ENCODE data around the gene PDCD1.

PDCD1 gene

DNA sequence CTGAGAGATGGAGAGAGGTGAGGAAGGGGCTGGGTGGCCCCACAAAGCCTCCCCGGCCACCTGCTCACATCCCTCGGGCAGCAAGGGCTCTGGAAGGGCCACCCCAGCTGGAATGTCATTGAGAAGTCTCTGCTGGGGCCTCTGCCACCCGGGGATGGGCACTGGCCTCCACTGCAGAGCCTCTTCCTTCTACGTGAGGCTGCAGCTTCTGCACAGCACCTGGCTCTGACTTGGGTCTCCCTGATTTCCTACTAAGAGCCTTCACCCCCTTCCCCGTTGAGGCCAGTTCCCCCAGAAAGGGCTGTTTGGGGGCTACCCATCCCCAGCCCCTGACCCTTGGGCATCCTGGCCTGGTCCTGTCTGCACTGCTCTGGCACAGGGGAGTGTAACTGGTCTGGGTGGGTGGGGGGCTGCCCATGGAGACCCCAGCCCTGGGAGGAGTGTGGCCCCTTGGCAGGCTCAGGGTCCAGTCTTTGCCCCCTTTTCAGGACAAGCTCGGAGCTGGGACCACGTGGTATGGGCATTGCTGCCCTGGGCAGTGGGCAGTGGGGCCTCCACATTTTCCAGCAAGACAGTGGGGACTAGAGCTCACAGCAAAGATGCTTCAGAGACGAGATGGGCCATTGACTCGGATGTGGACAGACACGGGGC lies 5.6 kb downstream of the PDCD1 start:
- no peak for DNase-seq (ENCODE audit: low read depth in 2 of 3, low spot score in 2 of 3)

DNA sequence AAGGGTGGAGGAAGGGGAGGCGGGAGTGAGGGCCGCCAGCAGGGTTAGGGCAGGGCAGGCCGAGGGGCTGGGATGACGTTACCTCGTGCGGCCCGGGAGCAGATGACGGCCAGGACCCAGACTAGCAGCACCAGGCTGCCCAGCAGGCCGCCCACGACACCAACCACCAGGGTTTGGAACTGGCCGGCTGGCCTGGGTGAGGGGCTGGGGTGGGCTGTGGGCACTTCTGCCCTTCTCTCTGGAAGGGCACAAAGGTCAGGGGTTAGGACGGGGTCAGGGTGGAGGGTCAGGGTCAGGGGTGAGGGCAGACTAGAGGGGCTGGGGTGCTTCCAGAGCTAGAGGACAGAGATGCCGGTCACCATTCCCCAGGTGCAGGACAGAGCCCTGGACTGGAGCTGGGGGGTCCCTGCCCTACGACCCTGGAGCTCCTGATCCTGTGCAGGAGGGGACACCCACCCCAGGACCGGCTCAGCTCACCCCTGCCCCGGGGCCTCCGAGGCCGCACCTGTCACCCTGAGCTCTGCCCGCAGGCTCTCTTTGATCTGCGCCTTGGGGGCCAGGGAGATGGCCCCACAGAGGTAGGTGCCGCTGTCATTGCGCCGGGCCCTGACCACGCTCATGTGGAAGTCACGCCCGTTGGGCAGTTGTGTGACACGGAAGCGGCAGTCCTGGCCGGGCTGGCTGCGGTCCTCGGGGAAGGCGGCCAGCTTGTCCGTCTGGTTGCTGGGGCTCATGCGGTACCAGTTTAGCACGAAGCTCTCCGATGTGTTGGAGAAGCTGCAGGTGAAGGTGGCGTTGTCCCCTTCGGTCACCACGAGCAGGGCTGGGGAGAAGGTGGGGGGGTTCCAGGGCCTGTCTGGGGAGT lies 6.3 kb downstream of the PDCD1 start:
- DNase-seq (ENCODE audit: low read depth in 2 of 3, low spot score in 2 of 3), result no peak

DNA sequence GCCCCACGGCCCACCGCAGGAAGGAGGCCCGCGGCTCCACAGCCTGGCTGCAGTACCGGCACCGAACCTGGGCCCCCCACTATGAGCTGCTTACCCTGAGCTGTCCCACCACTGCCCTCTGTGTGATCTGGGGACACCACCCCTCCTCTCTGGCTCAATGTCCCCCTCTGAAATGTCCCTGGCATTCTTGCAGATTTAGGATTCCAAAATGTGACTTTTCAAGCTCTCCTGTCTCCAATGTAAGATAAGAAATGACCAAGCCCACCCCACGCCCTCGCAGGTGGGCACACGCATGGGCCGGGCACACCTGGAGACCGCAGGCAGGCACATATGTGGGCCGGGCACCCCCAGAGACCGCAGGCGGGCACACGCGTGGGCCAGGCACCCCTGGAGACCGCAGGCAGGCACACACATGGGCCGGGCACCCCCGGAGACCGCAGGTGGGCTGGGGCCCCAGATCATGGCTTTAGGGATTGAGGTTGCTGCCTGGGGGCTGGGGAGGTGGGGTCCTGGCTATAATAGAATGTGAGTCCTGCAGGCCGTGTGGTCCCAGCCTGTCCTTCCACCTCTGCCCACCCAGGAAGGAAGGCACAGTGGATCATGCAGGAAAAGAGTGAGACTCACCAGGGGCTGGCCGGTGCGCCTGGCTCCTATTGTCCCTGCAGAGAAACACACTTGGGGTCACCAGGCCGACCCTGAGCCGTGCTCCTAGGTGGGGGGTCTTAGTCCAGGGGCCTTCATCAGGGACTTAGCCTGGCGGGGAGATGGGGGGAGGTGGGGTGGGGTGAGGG lies 7.2 kb downstream of the PDCD1 start:
- DNase-seq (ENCODE audit: low read depth in 2 of 3, low spot score in 2 of 3), result no peak

DNA sequence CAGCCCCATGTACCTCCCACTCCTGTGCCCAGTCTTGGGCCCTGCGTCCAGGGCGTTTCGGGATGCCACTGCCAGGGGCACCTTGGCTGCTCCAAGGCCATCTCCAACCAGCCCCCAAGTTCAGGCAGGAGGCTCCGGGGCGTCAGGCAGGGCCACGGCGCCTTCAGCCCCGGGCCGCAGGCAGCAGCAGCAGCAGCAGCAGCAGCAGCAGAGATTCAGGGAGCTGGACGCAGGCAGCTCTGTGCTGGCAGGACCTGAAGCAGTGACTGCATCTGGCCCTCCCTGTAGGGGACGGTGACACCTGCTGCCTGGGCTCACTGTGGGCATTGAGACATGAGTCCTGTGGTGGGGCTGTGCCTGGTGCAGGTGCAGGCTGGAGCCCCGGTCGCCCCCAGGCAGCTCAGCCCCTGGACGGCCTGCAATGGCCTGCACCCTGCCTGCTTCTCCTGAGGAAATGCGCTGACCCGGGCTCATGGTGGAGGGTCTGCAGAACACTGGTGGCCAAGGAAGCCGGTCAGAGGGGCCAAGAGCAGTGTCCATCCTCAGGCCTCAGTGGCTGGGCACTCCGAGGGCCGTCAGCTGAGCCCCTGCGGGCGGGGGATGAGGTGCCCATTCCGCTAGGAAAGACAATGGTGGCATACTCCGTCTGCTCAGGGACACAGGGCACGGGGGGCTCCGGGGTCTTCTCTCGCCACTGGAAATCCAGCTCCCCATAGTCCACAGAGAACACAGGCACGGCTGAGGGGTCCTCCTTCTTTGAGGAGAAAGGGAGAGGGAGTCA lies 8.0 kb downstream of the PDCD1 start:
- DNase-seq (ENCODE audit: low read depth in 2 of 3, low spot score in 2 of 3), result no peak

DNA sequence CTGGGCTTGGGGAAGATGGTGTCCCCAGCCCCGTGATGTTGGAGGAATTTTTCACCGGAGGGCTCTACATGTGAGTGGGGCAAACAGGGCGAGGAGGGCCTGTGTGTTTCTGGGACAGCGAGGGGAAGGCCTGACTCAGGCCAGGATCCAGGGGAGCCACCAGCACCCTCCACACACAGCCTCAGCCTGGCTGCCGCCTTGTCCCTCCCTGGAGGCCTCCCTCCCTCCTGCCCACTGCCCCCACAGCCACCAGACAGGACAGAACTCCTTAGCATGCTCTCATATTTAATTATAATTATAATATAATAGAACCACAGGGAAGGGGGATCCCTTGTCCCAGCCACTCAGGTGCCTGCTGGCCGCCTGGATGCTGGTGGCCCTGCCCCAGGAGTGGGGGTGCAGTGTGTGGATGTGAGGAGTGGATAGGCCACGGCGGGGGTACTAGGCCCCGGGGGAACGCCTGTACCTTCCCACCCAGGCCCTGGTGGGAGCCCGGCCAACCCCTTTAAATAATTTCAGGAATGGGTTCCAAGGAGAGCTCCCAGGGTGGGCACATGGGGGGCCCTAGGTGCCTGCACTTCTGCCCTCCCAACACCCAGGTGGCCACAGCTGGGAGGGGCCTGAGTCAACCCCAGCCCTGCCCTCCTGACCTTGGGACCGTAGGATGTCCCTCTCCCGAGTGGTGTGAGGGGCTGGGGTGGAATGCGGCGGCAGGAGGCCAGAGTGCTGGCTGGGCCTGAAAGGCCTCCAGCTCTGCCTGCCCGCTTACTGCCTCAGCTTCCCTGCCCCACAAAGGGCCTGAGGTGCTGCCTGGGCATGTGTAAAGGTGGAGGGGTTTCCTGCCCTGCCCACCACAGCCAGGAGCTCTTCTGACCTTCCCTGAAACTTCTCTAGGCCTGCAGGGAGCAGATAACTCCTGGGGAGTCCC lies 8.8 kb downstream of the PDCD1 start:
- no peak for DNase-seq (ENCODE audit: low read depth in 2 of 3, low spot score in 2 of 3)

DNA sequence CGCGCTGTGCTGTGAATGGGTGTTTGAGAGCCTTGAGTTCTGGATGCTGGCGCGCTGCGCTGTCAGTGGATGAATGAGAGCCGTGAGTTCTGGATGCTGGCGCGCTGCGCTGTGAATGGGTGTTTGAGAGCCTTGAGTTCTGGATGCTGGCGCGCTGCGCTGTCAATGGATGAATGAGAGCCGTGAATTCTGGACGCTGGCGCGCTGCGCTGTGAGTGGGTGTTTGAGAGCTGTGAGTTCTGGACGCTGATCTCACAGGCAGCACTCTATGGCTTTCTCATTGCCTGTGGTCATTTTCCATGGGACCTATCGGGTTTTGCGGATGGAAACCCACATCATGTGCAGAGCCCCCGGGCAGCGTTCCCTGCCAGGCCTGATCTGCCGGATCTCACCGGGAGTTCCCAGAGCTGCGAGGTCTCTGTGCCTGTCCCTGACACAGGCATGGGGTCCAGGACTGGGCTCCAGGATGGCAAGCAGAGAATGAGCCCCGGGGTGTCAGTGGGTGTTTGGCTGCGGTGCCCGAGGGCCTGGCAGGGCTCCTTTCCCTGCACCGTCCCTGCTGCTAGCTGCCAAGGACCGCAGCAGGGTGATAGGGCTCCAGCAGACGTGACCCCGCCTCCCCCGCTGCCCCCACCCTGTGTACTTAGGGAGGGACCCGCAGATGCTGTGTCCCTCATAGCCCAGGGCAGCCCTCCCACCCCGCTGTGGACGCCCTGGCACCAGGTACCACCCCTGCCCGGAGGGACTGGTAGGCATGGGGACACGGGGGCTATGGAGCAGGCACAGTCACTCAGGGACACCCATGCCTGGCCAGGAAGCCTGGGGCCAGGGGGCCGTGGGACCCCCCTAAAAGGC lies 9.7 kb downstream of the PDCD1 start:
- DNase-seq (ENCODE audit: low read depth in 2 of 3, low spot score in 2 of 3), result no peak

DNA sequence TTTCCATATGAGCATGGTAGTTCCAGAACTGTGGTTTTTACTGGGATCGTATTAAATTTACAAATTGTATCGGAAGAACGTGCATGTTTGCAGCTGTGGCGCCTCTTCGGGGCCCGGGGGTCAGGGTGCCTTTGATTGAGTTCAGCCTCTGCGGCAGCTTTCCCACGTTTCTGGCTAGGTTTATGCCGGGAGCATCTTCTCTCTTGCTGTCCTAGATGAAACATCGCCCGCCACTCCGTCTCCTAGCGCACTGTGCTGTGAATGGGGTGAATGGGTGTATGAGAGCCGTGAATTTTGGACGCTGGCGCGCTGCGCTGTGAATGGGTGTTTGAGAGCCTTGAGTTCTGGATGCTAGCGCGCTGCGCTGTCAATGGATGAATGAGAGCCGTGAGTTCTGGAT lies 12.3 kb downstream of the PDCD1 start:
- DNase-seq (ENCODE audit: low read depth in 2 of 3, low spot score in 2 of 3), result no peak

DNA sequence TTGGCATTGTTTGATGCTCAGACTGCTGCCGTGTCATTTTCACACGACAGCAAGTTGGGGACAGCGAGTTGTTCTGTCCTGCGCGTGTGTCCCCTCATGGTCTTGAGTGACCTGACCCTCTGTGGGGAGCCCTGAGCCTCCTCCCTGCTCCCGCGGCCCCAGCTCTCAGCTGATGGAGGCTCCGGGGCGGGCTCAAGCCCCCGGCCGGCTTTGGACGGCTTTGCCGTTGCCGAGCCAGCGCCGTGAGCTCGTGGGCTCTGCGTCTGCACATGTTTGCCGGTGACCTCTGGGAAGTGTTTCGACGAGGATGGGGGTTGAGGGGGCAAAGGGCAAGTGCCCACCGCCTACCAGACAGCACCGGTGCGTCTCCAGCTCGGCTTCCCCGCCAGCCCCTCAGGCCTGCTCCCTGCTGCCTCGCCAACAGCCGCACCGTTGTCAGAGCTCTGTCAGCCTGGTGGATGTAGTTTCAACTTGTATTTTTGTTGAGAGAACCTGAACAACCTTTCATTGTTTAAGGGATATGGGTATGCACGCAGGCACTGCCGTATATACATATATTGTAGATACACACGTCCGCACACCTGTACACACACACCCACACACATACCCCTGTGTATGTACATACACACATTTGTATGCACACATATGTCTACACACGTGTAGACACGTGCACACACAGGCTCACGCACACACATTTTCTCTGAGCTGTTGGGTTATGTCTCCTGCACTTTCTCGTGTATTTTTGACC lies 13.7 kb downstream of the PDCD1 start:
- DNase-seq (ENCODE audit: low read depth in 2 of 3, low spot score in 2 of 3), result no peak

DNA sequence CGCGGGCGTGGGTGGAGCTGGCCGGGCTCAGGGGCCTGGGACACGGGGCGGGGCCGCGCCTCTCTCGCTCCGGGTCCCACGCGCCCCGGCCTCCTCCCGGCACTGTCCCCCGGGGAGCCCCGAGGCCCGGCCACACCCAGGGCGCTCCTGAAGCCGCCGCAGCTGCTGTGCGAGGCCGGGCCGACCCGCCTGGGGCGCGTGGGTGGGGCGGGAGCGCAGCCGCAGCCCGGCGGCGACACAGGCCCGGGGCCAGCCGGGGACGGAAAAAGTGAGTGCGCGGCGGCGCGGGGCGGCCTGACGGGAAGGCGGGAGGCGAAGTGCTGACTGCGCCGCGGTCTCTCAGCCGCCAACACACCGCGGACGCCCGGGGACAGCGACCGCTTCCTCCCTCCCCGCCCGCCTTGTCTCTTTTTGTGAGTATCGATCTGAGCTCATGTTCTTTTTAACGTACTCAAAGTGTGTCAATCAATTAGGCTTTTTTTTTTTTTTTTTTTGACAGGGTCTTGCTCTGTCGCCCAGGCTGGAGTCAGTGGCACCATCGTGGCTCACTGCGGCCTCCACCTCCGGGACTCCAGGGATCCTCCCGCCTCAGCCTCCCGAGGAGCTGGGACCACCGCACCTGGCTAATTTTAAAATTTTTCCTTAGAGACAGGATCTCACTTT lies 14.5 kb downstream of the PDCD1 start:
- peak in 2 of 3 experiments; percentile 72 to 88 for DNase-seq (ENCODE audit: low read depth in 2 of 3, low spot score in 2 of 3)

DNA sequence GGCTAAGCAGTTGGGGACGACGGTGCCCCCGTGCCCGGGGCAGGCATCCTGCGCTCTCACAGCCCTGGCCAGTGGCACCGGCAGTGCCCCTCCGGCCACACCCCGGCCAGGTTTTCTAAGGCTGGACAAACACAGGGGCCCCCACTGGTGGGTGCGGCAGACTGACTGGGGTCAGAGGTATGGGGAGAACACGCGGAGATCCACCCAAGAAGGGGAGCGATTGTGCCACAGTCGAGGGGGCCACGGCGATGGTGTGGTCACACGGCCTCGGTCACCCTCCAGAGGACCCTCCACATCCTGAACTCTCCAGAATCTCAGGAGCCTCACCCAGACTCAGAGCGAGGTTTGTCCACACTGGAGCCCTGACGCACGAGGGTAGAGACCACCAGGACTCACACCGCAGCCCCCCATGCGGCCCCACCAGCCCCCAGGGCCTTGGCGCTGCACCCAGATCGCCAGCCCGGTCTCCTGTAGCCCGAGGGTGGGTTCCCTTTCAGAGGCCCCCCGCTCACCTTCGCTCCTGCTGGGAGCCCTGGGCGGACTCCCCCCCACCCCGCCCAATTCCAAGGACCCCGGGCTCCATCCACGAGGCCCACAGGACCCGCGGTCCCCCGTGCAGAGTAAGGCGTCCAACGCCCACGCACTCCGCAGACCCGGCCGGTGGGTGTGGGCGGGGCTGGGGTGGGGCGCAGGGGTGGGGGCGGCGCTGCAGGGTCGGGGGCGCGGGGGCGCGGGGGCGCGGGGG lies 15.2 kb downstream of the PDCD1 start:
- DNase-seq (ENCODE audit: low read depth in 2 of 3, low spot score in 2 of 3), result no peak

DNA sequence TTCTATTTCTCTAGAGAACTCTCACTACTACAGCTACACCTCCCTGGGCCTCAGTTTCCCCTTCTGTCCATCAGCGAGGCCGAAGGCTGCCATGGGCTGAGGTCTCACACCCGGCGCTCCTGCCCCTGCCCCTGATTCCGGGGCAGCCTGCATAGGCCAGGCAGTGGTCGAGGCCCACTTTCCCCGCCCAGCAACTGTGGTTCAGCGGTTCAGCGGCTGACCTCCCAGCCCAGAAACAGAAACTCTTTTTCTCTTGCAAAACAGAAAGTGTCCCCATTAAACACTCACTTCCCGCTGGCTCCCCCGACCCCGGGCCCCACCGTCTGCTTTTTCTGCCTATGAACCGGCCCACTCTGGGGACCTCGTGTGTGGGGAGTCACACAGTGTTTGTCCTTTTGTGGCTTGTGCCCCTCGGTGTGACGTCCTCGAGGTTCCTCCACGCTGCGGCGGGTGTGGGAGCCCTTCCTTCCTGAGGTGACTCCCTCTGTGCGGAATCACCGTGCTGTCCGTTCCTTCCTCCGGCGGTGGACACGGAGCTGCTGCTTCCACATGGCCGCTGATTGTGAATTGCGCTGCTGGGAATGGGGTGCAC lies 16.0 kb downstream of the PDCD1 start:
- DNase-seq (ENCODE audit: low read depth in 2 of 3, low spot score in 2 of 3), result peak in 1 of 3 experiments; percentile 50

DNA sequence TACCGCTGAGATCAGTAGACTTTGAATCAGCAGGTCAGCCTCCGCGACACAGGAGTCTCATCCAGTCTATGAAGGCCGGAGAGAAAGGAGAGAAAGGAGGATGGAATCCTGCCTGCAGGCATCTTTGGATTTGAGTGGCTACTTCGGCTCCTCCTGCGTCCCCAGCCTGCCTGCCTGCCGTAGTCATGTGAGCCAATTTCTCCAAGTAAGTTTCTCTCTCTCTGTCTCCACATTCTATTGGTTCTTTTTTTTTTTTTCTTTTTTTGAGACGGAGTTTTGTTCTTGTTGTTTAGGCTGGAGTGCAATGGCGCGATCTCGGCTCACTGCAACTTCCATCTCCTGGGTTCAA lies 16.7 kb downstream of the PDCD1 start:
- no peak for DNase-seq (ENCODE audit: low read depth in 2 of 3, low spot score in 2 of 3)

DNA sequence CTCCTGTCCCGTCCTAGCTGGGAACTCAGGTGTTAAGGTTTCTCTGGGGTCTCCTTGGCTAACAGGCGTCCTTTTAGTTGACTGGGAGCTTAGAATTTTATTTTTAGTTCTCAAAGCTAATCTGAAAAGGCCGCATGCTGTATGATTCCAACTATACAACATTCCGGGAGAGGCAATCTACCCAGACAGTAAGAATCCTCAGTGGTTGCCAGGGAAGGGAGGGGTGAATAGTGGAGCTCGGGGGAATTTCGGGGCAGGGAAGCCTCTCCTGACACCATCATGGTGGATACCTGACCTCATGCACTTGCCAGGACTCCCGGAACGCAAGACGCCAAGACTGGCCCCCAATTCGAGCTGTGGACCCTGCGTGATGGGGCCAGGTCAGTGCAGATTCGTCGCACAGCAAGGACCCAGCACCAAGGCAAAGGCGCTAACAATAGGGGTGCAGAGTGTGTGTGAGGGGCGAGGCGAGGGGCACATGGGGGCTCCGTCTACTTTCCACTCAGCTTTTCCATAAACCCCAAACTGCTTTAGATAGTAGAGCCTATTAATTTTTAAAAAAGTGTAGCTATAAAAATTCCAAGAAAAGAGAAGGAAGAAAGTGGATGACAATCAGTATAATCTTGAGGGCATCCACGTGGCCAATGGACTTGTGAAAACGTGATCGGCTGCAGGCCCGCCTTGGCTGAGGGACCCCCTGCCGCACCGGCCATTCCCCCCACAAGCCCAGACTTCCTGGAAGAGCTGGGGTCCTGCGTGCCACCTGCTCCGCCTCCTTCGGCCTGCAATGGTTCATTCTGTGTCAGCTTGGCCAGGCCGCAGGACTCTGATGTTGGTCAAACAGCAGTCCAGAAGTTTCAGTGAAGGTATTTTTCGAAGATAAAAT lies 17.3 kb downstream of the PDCD1 start:
- DNase-seq (ENCODE audit: low read depth in 2 of 3, low spot score in 2 of 3), result no peak

DNA sequence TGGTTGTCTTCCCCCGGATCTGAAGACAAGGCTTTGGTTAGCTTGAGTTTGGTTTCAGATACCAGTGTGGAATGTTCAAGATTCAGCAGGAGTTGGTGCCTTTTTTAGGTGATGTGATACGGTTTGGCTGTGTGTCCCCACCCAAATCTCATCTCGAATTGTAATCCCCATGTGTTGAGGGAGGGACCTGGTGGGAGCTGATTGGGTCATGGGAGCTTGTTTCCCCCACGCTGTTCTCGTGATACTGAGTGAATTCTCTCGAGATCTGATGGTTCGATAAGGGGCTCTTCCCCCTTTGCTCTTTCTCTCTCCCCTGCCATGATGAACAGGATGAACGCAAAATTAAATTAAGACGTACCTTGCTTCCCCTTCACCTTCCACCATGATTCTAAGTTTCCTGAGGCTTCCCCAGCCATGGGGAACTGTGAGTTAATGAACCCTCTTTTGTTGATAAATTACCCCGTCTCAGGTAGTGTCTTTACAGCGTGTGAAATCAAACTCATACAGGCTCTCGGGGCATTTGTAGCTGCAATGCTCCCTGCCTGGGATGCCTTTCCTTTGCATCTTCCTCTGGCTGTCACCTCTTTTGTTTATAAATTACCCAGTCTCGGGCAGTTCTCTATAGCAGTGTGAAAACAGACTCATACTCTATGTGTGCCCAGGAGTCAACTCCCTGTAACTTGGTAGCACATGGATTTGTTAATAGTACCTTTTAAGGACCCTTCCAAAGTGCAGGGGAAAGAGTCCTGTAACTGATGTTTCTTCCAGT lies 21.3 kb downstream of the PDCD1 start:
- no peak for DNase-seq (ENCODE audit: low read depth in 2 of 3, low spot score in 2 of 3)

DNA sequence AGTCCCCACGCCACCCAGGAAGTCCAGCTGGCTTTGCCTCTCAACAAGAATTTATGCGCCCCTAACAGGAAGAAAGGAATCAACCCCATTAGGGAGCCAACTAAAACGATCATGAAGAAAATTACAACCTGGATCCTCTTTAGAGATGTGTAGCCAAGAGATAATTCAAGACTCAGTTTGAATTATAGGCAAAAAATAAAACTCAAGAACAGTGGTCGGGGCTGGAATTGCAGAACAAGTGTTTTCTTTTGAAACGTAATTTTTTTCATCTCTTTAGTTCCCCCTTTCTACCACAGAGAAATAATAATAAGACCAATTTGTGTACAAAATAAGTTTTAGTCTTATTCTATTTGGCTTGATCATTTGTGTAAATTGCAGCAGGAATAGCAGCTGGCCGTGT lies 22.4 kb downstream of the PDCD1 start:
- DNase-seq (ENCODE audit: low read depth in 2 of 3, low spot score in 2 of 3), result no peak

Data from activated CD8-positive, alpha-beta memory T cell treated with anti-CD3 and anti-CD28 coated beads for 48 hours (primary cell).